Measurements from ENCODE around the gene FOXC1.

The FOXC1 gene

GRCh38 chr6:1600764-1601157, 9.0 kb upstream of the FOXC1 start:
- DNase-seq (ENCODE audit: low read depth), result no peak
- in situ Hi-C loops (cut with HindIII; ENCODE audit: low sequenced_read_pairs), result loop anchor here (5.0 to 10.0 kb wide), 2 partner anchors 502 to 594 kb away; no protein-coding TSS in a partner anchor
- no peak for TF ChIP-seq CTCF (IDR thresholded peaks at IDR 0.05; ENCODE audit: low read depth, low read length, missing control alignments)
- no peak overlapping the region for H3K4me3 ChIP-seq (ENCODE audit: low read depth, low read length)

DNA sequence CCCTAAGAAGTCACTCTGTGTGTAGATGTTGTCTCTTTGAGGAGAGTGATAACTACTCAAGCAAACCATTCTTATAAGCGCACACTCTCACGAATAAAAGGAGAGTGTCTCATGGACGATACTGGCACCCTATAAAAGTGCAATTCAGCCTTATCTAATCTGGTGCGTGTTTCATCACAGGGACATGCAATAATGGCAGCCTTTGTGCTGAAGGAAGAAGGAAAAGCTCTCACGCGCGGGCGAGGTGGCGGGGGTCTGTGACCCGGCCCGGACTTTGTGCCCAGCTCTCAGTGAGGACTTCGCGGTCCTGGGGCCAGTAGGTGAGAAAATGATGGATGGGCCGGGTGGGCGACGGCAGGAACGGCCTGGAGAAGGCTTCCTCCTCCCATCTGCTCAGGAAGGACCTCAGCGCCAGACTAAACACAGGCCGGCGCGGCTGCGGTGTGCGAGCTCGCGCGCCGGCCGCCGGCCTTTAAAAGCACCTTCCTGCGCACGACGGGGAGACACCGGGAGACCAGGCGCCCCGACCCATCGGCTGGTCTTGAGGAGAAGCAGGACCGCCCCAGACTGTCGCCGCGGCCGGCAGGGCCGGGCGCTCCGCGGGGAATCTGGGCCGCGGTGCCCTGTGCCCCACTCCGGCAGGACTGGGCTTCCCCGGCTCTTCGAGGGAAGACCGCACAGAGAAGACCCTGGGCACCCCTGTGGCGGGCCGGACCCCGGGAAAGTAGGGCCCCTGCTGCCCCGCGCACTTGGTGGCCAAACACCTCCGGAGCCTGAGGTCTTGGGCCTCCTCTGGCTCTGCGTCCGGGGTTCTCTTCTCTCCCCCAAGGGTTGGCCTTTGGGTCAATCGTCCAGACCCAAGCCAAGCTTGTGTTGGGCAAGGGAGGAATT, 8.3 kb upstream of the FOXC1 start:
- no peak for DNase-seq (ENCODE audit: low read depth)
- in situ Hi-C loops (cut with HindIII; ENCODE audit: low sequenced_read_pairs), result loop anchor here (5.0 to 10.0 kb wide), 2 partner anchors 501 to 593 kb away; no protein-coding TSS in a partner anchor
- no peak overlapping the region for H3K4me3 ChIP-seq (ENCODE audit: low read depth, low read length)
- TF ChIP-seq CTCF (IDR thresholded peaks at IDR 0.05; ENCODE audit: low read depth, low read length, missing control alignments), result no peak

GRCh38 chr6:1602049-1602713, 7.5 kb upstream of the FOXC1 start:
- no peak overlapping the region for H3K4me3 ChIP-seq (ENCODE audit: low read depth, low read length)
- DNase-seq (ENCODE audit: low read depth), result no peak
- in situ Hi-C loops (cut with HindIII; ENCODE audit: low sequenced_read_pairs), result loop anchor here (5.0 to 10.0 kb wide), 2 partner anchors 500 to 593 kb away; no protein-coding TSS in a partner anchor
- TF ChIP-seq CTCF (IDR thresholded peaks at IDR 0.05; ENCODE audit: low read depth, low read length, missing control alignments), result no peak

GRCh38 chr6:1603708-1604107, 6.0 kb upstream of the FOXC1 start:
- H3K4me3 ChIP-seq (ENCODE audit: low read depth, low read length), result no peak overlapping the region
- TF ChIP-seq CTCF (IDR thresholded peaks at IDR 0.05; ENCODE audit: low read depth, low read length, missing control alignments), result no peak
- in situ Hi-C loops (cut with HindIII; ENCODE audit: low sequenced_read_pairs), result loop anchor here (5.0 to 10.0 kb wide), 2 partner anchors 499 to 591 kb away; no protein-coding TSS in a partner anchor
- no peak for DNase-seq (ENCODE audit: low read depth)

DNA sequence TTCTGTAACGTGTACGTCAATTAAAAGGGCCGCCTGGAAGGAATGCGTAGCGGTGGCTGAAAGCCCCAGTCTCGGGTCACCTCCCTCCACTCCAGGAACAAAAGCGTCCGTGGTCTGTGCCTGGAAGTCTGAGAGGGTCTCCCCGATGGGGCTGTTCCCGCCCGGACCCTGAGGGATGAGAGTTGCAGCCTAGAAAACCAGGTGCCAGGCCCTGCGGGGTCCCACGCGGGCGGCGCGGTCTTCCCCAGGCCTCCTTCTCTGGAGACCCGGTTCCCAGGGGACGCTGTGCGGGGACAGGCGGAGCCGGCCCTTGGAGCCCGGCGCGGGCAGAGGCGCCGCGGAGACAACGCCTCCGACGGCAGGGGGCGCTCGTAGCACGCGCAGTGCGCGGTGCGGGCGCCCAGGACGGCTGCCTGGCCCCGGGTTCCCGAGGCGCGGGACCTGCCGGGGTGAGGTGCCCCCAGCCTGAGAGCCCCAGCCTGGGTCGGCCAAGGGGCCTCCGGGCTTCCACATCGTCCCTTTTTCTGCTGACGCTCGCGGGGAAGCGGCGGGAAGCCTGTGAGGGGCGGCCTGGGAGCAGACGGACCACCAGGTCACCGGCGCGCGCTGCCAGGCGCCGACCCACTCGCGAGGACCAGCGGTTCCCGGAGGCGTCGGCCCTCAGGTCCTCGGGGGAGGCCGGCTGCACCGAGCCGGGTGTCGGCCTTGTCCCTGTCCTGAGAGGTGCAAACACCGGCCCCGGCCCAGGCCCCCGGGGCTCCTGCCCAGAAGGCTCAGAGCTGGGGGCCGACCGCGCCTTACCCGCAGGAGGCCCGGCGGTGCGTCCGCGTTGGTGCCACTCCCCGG, 5.3 kb upstream of the FOXC1 start:
- peak; percentile 70 for TF ChIP-seq CTCF (IDR thresholded peaks at IDR 0.05; ENCODE audit: low read depth, low read length, missing control alignments)
- in situ Hi-C loops (cut with HindIII; ENCODE audit: low sequenced_read_pairs), result loop anchor here (5.0 to 10.0 kb wide), 3 partner anchors 498 to 1033 kb away; no protein-coding TSS in a partner anchor
- H3K4me3 ChIP-seq (ENCODE audit: low read depth, low read length), result peak overlapping the region; percentile 37
- DNase-seq (ENCODE audit: low read depth), result no peak

Data from astrocyte of the cerebellum (primary cell).